WTC11 (cell line): ENCODE measurements around the gene KLC3. TPM values are rescaled to one million over a fixed set of nuclear protein-coding genes. Genes with fewer than 3 reads are reported as not detected.

Experiments
- ATAC-seq: fragments of 200-7000 bp; cut with Tn5 transposase; 2 replicates; pipeline ENCODE4 v1.10.0; 2021; ENCODE audit warnings: mild to moderate bottlenecking, moderate library complexity
- CTCF ChIA-PET: fragments of 300-600 bp; sonication (Branson Sonifier 250); formaldehyde crosslinking; loops from one replicate; lab custom pipeline; 2021; ENCODE audit warnings: antibody characterized with exemption; lab: Charles Lee
- POLR2A ChIA-PET: fragments of 350-600 bp; sonication (Branson Sonifier 250); formaldehyde crosslinking; loops from one replicate; lab custom pipeline; 2021; ENCODE audit warnings: antibody characterized with exemption; lab: Charles Lee
- DNase-seq: peaks from one replicate; pipeline ENCODE4 v3.0.0; 2021; ENCODE audit warnings: low spot score
- H3K27ac Mint-ChIP-seq: 2 replicates; pipeline ENCODE4 v1.8.0; 2021; ENCODE audit warnings: mixed read lengths
- H3K27me3 Mint-ChIP-seq: 2 replicates; pipeline ENCODE4 v1.8.0; 2021; ENCODE audit warnings: low read depth, mild to moderate bottlenecking, moderate library complexity, mixed read lengths
- H3K36me3 Mint-ChIP-seq: 2 replicates; pipeline ENCODE4 v1.8.0; 2021; ENCODE audit warnings: mixed read lengths
- H3K4me1 Mint-ChIP-seq: 2 replicates; pipeline ENCODE4 v1.8.0; 2022; ENCODE audit warnings: mixed read lengths
- H3K4me3 Mint-ChIP-seq: 2 replicates; pipeline ENCODE4 v1.8.0; 2021; ENCODE audit warnings: mild to moderate bottlenecking, moderate library complexity, mixed read lengths
- H3K9me3 Mint-ChIP-seq: 2 replicates; pipeline ENCODE4 v1.8.0; 2021; ENCODE audit warnings: mixed read lengths
- AR ChIP-seq: fragments of 250-450 bp; sonication (Bioruptor Pico); IDR thresholded peaks from 2 replicates; pipeline ENCODE4 v1.9.0; 2021; ENCODE audit warnings: mild to moderate bottlenecking
- ATF2 ChIP-seq: sonication (generic); formaldehyde crosslinking; IDR thresholded peaks from 2 replicates; pipeline ENCODE4 v1.8.1; 2022; ENCODE audit warnings: low read depth, missing genetic modification reagents, borderline replicate concordance
- ATF3 ChIP-seq: sonication (generic); formaldehyde crosslinking; conservative IDR thresholded peaks from 2 replicates; pipeline ENCODE4 v1.8.1; 2022; ENCODE audit warnings: mild to moderate bottlenecking, missing genetic modification reagents
- ATF6 ChIP-seq: sonication (generic); formaldehyde crosslinking; IDR thresholded peaks from 2 replicates; pipeline ENCODE4 v1.8.1; 2023; ENCODE audit warnings: mild to moderate bottlenecking, missing genetic modification reagents
- CDX4 ChIP-seq: fragments of 250-450 bp; sonication (Bioruptor Pico); IDR thresholded peaks from 2 replicates; pipeline ENCODE4 v1.9.0; 2021; ENCODE audit warnings: moderate library complexity, mild to moderate bottlenecking, inconsistent platforms, borderline replicate concordance
- CREB1 ChIP-seq: sonication (generic); formaldehyde crosslinking; IDR thresholded peaks from 2 replicates; pipeline ENCODE4 v1.8.0; 2023; ENCODE audit warnings: mild to moderate bottlenecking, missing genetic modification reagents
- ETV6 ChIP-seq: sonication (generic); formaldehyde crosslinking; IDR thresholded peaks from 2 replicates; pipeline ENCODE4 v1.8.1; 2022; ENCODE audit warnings: mild to moderate bottlenecking, missing genetic modification reagents
- GABPB1 ChIP-seq: sonication (generic); formaldehyde crosslinking; IDR thresholded peaks from 2 replicates; pipeline ENCODE4 v1.8.1; 2023; ENCODE audit warnings: mild to moderate bottlenecking, missing genetic modification reagents
- MAX ChIP-seq: sonication (generic); formaldehyde crosslinking; IDR thresholded peaks from 2 replicates; pipeline ENCODE4 v1.8.0; 2022; ENCODE audit warnings: mild to moderate bottlenecking, missing genetic modification reagents
- NR1H2 ChIP-seq: sonication (generic); formaldehyde crosslinking; IDR thresholded peaks from 2 replicates; pipeline ENCODE4 v1.9.0; 2021; ENCODE audit warnings: mild to moderate bottlenecking, moderate library complexity, missing genetic modification reagents
- NR2C2 ChIP-seq: sonication (generic); formaldehyde crosslinking; IDR thresholded peaks from 2 replicates; pipeline ENCODE4 v1.8.0; 2022; ENCODE audit warnings: mild to moderate bottlenecking, missing genetic modification reagents
- PRDM15 ChIP-seq: sonication (generic); formaldehyde crosslinking; IDR thresholded peaks from 2 replicates; pipeline ENCODE4 v1.8.0; 2022; ENCODE audit warnings: missing genetic modification reagents
- PREB ChIP-seq: sonication (generic); formaldehyde crosslinking; IDR thresholded peaks from 2 replicates; pipeline ENCODE4 v1.8.1; 2022; ENCODE audit warnings: mild to moderate bottlenecking, missing genetic modification reagents, moderate library complexity, borderline replicate concordance
- SP1 ChIP-seq: sonication (generic); formaldehyde crosslinking; conservative IDR thresholded peaks from 2 replicates; pipeline ENCODE4 v1.8.1; 2022; ENCODE audit warnings: missing genetic modification reagents
- TP53 ChIP-seq: sonication (generic); formaldehyde crosslinking; IDR thresholded peaks from 2 replicates; pipeline ENCODE4 v1.8.1; 2023; ENCODE audit warnings: mild to moderate bottlenecking, missing genetic modification reagents
- ZBTB21 ChIP-seq: sonication (generic); formaldehyde crosslinking; IDR thresholded peaks from 2 replicates; pipeline ENCODE4 v1.8.1; 2023; ENCODE audit warnings: mild to moderate bottlenecking, missing genetic modification reagents, borderline replicate concordance
- ZNF138 ChIP-seq: sonication (generic); formaldehyde crosslinking; conservative IDR thresholded peaks from 2 replicates; pipeline ENCODE4 v1.8.1; 2022; ENCODE audit warnings: mild to moderate bottlenecking, moderate library complexity, missing genetic modification reagents
- ZNF423 ChIP-seq: fragments of 250-450 bp; sonication (Bioruptor Pico); IDR thresholded peaks from 2 replicates; pipeline ENCODE4 v2.1.2; 2022; ENCODE audit warnings: mild to moderate bottlenecking, moderate library complexity
- total RNA-seq: library from RNA; stranded (reverse); gene quantifications from 3 replicates; pipeline ENCODE4 v1.2.3, GENCODE V29; 2021

KLC3 gene
- total RNA-seq, 1 experiment from 2014 or later, result 5.2 TPM

GRCh38 chr19:45297674-45298073 lies 42.9 kb upstream of the KLC3 start (continued):
- no peak for TF ChIP-seq ATF6 (CRISPR knock-in tag)
- TF ChIP-seq AR (CRISPR knock-in tag), result no peak
- TF ChIP-seq MAX, result no peak

GRCh38 chr19:45298264-45298663 lies 42.3 kb upstream of the KLC3 start:
- H3K9me3 Mint-ChIP-seq, result peaks cover 4% of the 10 kb centered on the region
- peaks cover 41% of the 10 kb centered on the region for H3K36me3 Mint-ChIP-seq
- ATAC-seq, result no peak
- no peak overlapping the region for H3K4me3 Mint-ChIP-seq
- peaks cover 7% of the 10 kb centered on the region for H3K27me3 Mint-ChIP-seq
- H3K4me1 Mint-ChIP-seq, result no peaks in the 10 kb centered on the region
- DNase-seq, result no peak
- no peak overlapping the region for H3K27ac Mint-ChIP-seq
- POLR2A ChIA-PET, result no interaction called here
- CTCF ChIA-PET, result no interaction called here
- TF ChIP-seq ZNF138 (CRISPR knock-in tag), result no peak

- Mint-ChIP-seq H3K4me3 (no peak overlapping the region), H3K4me1 (no peaks in the 10 kb centered on the region), H3K27me3 (peaks cover 21% of the 10 kb centered on the region), H3K9me3 (peaks cover 12% of the 10 kb centered on the region), H3K27ac (no peak overlapping the region), H3K36me3 (peaks cover 39% of the 10 kb centered on the region)
- ATAC-seq (no peak), DNase-seq (no peak)
- TF ChIP-seq ZNF423 (CRISPR knock-in tag) (no peak), CDX4 (CRISPR knock-in tag) (no peak), ETV6 (CRISPR knock-in tag) (no peak), SP1 (no peak), ZNF138 (CRISPR knock-in tag) (no peak), TP53 (no peak)
- POLR2A ChIA-PET, result no interaction called here
- CTCF ChIA-PET, result no interaction called here
These were observed 40.8 kb upstream of the KLC3 start for GRCh38 chr19:45299719-45300118.

GRCh38 chr19:45302416-45302815 lies 38.1 kb upstream of the KLC3 start:
- H3K4me3 Mint-ChIP-seq, result no peak overlapping the region
- H3K4me1 Mint-ChIP-seq, result peaks cover 10% of the 10 kb centered on the region
- H3K9me3 Mint-ChIP-seq, result peaks cover 8% of the 10 kb centered on the region
- ATAC-seq (no peak), DNase-seq (no peak)
- H3K27ac Mint-ChIP-seq, result no peak overlapping the region
- ChIA-PET POLR2A (no interaction called here), CTCF (interaction anchor here (0.8 to 1.0 kb wide), 2 partner anchors 36 to 102 kb away, joined by 3 to 4 read pairs; no protein-coding TSS in a partner anchor)
- peaks cover 44% of the 10 kb centered on the region for H3K27me3 Mint-ChIP-seq
- H3K36me3 Mint-ChIP-seq, result peaks cover 22% of the 10 kb centered on the region
- no peak for TF ChIP-seq ATF2 (CRISPR knock-in tag)
- no peak for TF ChIP-seq CREB1 (CRISPR knock-in tag)
- no peak for TF ChIP-seq NR2C2
- TF ChIP-seq MAX, result no peak
- TF ChIP-seq PRDM15 (CRISPR knock-in tag), result no peak
- TF ChIP-seq ATF3 (CRISPR knock-in tag), result no peak
- no peak for TF ChIP-seq ZBTB21
- no peak for TF ChIP-seq NR1H2
- TF ChIP-seq PREB (CRISPR knock-in tag), result no peak
- TF ChIP-seq GABPB1 (CRISPR knock-in tag), result no peak
